ENCODE data around the gene AARS2. TPM values are rescaled to one million over a fixed set of nuclear protein-coding genes. Genes with fewer than 3 reads are reported as not detected.

The AARS2 gene
- total RNA-seq, 1 experiment from 2014 or later: 28.9 TPM

GRCh38 chr6:44309092-44309491 is 4.1 kb downstream of the AARS2 start:
- TF ChIP-seq JAZF1 (CRISPR knock-in tag; IDR thresholded peaks at IDR 0.05) (no peak), ZNF138 (CRISPR knock-in tag; conservative IDR thresholded peaks at IDR 0.05) (no peak), ZMAT4 (CRISPR knock-in tag; IDR thresholded peaks at IDR 0.05) (no peak), ZBTB21 (CRISPR knock-in tag; IDR thresholded peaks at IDR 0.05; ENCODE audit: borderline replicate concordance) (no peak), ZSCAN18 (CRISPR knock-in tag; IDR thresholded peaks at IDR 0.05) (no peak), NFYB (CRISPR knock-in tag; conservative IDR thresholded peaks at IDR 0.05; ENCODE audit: low read depth) (no peak), ARID4B (CRISPR knock-in tag; IDR thresholded peaks at IDR 0.05; ENCODE audit: borderline replicate concordance) (no peak), NFATC4 (CRISPR knock-in tag; IDR thresholded peaks at IDR 0.05) (no peak), MXD4 (CRISPR knock-in tag; IDR thresholded peaks at IDR 0.05; ENCODE audit: borderline replicate concordance) (no peak), ERG (CRISPR knock-in tag; IDR thresholded peaks at IDR 0.05) (no peak), NR3C1 (CRISPR knock-in tag; conservative IDR thresholded peaks at IDR 0.05; ENCODE audit: low read depth) (no peak), ZNF232 (CRISPR knock-in tag; IDR thresholded peaks at IDR 0.05) (no peak), IRF1 (CRISPR knock-in tag; IDR thresholded peaks at IDR 0.05) (no peak), SMAD4 (CRISPR knock-in tag; IDR thresholded peaks at IDR 0.05) (no peak), SMAD3 (CRISPR knock-in tag; IDR thresholded peaks at IDR 0.05; ENCODE audit: borderline replicate concordance) (no peak), TEAD1 (CRISPR knock-in tag; IDR thresholded peaks at IDR 0.05) (no peak)
- TF ChIP-seq, protein P1, sequence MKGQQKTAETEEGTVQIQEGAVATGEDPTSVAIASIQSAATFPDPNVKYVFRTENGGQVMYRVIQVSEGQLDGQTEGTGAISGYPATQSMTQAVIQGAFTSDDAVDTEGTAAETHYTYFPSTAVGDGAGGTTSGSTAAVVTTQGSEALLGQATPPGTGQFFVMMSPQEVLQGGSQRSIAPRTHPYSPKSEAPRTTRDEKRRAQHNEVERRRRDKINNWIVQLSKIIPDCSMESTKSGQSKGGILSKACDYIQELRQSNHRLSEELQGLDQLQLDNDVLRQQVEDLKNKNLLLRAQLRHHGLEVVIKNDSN (CRISPR knock-in tag; IDR thresholded peaks at IDR 0.05): no peak
- TF ChIP-seq, protein P2, sequence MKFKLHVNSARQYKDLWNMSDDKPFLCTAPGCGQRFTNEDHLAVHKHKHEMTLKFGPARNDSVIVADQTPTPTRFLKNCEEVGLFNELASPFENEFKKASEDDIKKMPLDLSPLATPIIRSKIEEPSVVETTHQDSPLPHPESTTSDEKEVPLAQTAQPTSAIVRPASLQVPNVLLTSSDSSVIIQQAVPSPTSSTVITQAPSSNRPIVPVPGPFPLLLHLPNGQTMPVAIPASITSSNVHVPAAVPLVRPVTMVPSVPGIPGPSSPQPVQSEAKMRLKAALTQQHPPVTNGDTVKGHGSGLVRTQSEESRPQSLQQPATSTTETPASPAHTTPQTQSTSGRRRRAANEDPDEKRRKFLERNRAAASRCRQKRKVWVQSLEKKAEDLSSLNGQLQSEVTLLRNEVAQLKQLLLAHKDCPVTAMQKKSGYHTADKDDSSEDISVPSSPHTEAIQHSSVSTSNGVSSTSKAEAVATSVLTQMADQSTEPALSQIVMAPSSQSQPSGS (CRISPR knock-in tag; IDR thresholded peaks at IDR 0.05; ENCODE audit: borderline replicate concordance, low read depth): no peak
- TF ChIP-seq, protein P3, sequence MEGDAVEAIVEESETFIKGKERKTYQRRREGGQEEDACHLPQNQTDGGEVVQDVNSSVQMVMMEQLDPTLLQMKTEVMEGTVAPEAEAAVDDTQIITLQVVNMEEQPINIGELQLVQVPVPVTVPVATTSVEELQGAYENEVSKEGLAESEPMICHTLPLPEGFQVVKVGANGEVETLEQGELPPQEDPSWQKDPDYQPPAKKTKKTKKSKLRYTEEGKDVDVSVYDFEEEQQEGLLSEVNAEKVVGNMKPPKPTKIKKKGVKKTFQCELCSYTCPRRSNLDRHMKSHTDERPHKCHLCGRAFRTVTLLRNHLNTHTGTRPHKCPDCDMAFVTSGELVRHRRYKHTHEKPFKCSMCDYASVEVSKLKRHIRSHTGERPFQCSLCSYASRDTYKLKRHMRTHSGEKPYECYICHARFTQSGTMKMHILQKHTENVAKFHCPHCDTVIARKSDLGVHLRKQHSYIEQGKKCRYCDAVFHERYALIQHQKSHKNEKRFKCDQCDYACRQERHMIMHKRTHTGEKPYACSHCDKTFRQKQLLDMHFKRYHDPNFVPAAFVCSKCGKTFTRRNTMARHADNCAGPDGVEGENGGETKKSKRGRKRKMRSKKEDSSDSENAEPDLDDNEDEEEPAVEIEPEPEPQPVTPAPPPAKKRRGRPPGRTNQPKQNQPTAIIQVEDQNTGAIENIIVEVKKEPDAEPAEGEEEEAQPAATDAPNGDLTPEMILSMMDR (IDR thresholded peaks at IDR 0.05): no peak
- Mint-ChIP-seq H3K9me3 (no peaks in the 10 kb centered on the region), H3K4me3 (no peak overlapping the region), H3K27ac (no peak overlapping the region; the same call in 1 of the 2 replicates), H3K4me1 (peaks cover 8% of the 10 kb centered on the region), H3K27me3 (ENCODE audit: low read depth) (no peaks in the 10 kb centered on the region), H3K36me3 (peaks cover 58% of the 10 kb centered on the region)
- ATAC-seq: no peak
- CTCF ChIA-PET: interaction anchor here (1.0 to 1.5 kb wide), 3 partner anchors 20 to 52 kb away, joined by 4 to 6 read pairs (median 5); partner anchors contain the start of gene SLC35B2
- no peak for DNase-seq (ENCODE audit: low spot score)
- POLR2A ChIA-PET: no interaction called here
